Tibial nerve (tissue), 4 donors: ENCODE data around the gene EML1.
A peak's percentile ranks its signal among the peaks of the same experiment; 100 is the strongest.

Experiments
- CTCF ChIP-seq, 5 experiments: fragments of 200-600 bp in 3 of 5; fragments of 450-650 bp in 2 of 5; sonication (generic) in 3 of 5; IDR thresholded peaks; one replicate each; pipeline ENCODE4 v1.5.1; 2016 to 2019; ENCODE audit warnings: antibody characterized with exemption in 5 of 5, mild to moderate bottlenecking in 3 of 5, moderate library complexity in 2 of 5
- EP300 ChIP-seq, 2 donors: sonication (generic); formaldehyde crosslinking; IDR thresholded peaks; one replicate each; pipeline ENCODE4 v1.6.1; 2017; ENCODE audit warnings: antibody characterized with exemption in 2 of 2, mild to moderate bottlenecking in 1 of 2
- POLR2A ChIP-seq, 2 donors: fragments of 450-650 bp; IDR thresholded peaks; one replicate each; pipeline ENCODE4 v1.6.1; 2017; ENCODE audit warnings: antibody characterized with exemption in 2 of 2, mild to moderate bottlenecking in 2 of 2, moderate library complexity in 2 of 2

- TF ChIP-seq CTCF (IDR thresholded peaks at IDR 0.05) (no peak), POLR2A (IDR thresholded peaks at IDR 0.05) (peak in 1 of 2 donors; percentile 32), EP300 (IDR thresholded peaks at IDR 0.05) (no peak)
Observed at GRCh38 chr14:99792551-99793212, 531 bp upstream of the EML1 start.
